ENCODE data around the gene SPATA21. TPM values are rescaled to one million over a fixed set of nuclear protein-coding genes. Genes with fewer than 3 reads are reported as not detected.

The SPATA21 gene
- total and polyA plus RNA-seq, 2 donors (not counting 3 experiments of a cell fraction or from before 2014, with no cell fraction given) = not detected

GRCh38 chr1:16378443-16378842, 58.8 kb downstream of the SPATA21 start:
- Histone ChIP-seq H3K9me1 (replicated peaks; ENCODE audit: control insufficient read depth, extremely low read depth, insufficient read depth, low read length) (no peaks in the 10 kb centered on the region), H3K27ac (ENCODE audit: insufficient read depth, low read depth, low read length) (no peak overlapping the region), H3K9me3 (replicated peaks; ENCODE audit: control insufficient read depth, insufficient read depth, low read length) (no peaks in the 10 kb centered on the region), H3K79me2 (ENCODE audit: control insufficient read depth, insufficient read depth, low read length) (peaks cover 99% of the 10 kb centered on the region), H3K4me2 (ENCODE audit: insufficient read depth, low read length) (no peak overlapping the region), H3K9ac (replicated peaks; ENCODE audit: extremely low read depth, insufficient read depth, low read length) (no peak overlapping the region), H3K4me3 (replicated peaks in 1 of 3; ENCODE audit: insufficient read depth in 1 of 3, low read depth in 1 of 3, low read length in 3 of 3) (no peak overlapping the region), H3K27me3 (ENCODE audit: control insufficient read depth in 2 of 2, insufficient read depth in 2 of 2, low read length in 2 of 2) (no peaks in the 10 kb centered on the region), H4K20me1 (replicated peaks; ENCODE audit: control insufficient read depth, extremely low read depth, insufficient read depth, low read length) (no peaks in the 10 kb centered on the region), H3K4me1 (ENCODE audit: control insufficient read depth, extremely low read depth, insufficient read depth, low read length) (peaks cover 42% of the 10 kb centered on the region), H2AFZ (ENCODE audit: low read depth, low read length) (no peak overlapping the region), H3K36me3 (ENCODE audit: control insufficient read depth in 2 of 2, extremely low read depth in 1 of 2, insufficient read depth in 2 of 2, low read length in 2 of 2) (no peaks in the 10 kb centered on the region)
- FAIRE-seq = no peak
- no peak for DNase-seq (ENCODE audit: low read depth, low spot score)
- intact Hi-C loops (cut with micrococcal nuclease) = no loop called here
- BruUV-seq (replicated peaks) = no TSS peak
- dilution Hi-C loops (cut with MboI; ENCODE audit: extremely low pct_ligation_motif_present, low sequenced_read_pairs) = no loop called here
- no peak for TF ChIP-seq POLR2AphosphoS5 (IDR thresholded peaks at IDR 0.05; ENCODE audit: insufficient read depth, low read depth, low read length)
- no peak for TF ChIP-seq JUN (IDR thresholded peaks at IDR 0.05; ENCODE audit: borderline replicate concordance, insufficient read depth, insufficient read length, low read depth)
- TF ChIP-seq CTCF (IDR thresholded peaks at IDR 0.05; ENCODE audit: extremely low read depth in 1 of 2, insufficient read depth in 1 of 2, low read depth in 1 of 2, low read length in 2 of 2) = no peak
- TF ChIP-seq MYC (IDR thresholded peaks at IDR 0.05; ENCODE audit: low read depth, low read length) = no peak
- TF ChIP-seq POLR2A (IDR thresholded peaks at IDR 0.05; ENCODE audit: low read depth, low read length) = no peak
- TF ChIP-seq FOS (IDR thresholded peaks at IDR 0.05; ENCODE audit: borderline replicate concordance, insufficient read depth, low read length) = no peak
- no peak for TF ChIP-seq EZH2 (IDR thresholded peaks at IDR 0.05; ENCODE audit: borderline replicate concordance, low read depth, low read length, severe bottlenecking)
- no peak for TF ChIP-seq GATA2 (IDR thresholded peaks at IDR 0.05; ENCODE audit: insufficient read depth, insufficient read length, low read depth, low read length)
- TF ChIP-seq, protein P1, sequence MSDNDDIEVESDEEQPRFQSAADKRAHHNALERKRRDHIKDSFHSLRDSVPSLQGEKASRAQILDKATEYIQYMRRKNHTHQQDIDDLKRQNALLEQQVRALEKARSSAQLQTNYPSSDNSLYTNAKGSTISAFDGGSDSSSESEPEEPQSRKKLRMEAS (IDR thresholded peaks at IDR 0.05; ENCODE audit: insufficient read depth, insufficient read length) = no peak
- ChIA-PET CTCF (interaction anchor here (1.1 kb wide), 1 partner anchor 15 kb away, joined by 4 read pairs; no protein-coding TSS in a partner anchor), POLR2A (no interaction called here)
